IMR-90 (cell line): ENCODE measurements around the gene SMYD4. TPM values are rescaled to one million over a fixed set of nuclear protein-coding genes. Genes with fewer than 3 reads are reported as not detected.
A peak's percentile ranks its signal among the peaks of the same experiment; 100 is the strongest.

Source experiments
- ATAC-seq: fragments of 200-7000 bp; cut with Tn5 transposase; 2 replicates; pipeline ENCODE4 v1.9.1; 2020; ENCODE audit warnings: low read depth, mild to moderate bottlenecking, moderate library complexity
- BruUV-seq: library from RNA; stranded (reverse); fragments of 400-500 nt; replicated peaks from 2 replicates; lab custom pipeline; 2021; lab: Mats Ljungman, UMichigan
- CTCF ChIA-PET: fragments of 300-600 bp; formaldehyde crosslinking; extraction: SDS; loops from one replicate; lab custom pipeline; 2021; ENCODE audit warnings: antibody characterized with exemption; lab: Yijun Ruan, JAX
- POLR2A ChIA-PET: fragments of 300-600 bp; sonication (Branson Sonifier 250); formaldehyde crosslinking; loops from one replicate; lab custom pipeline; 2022; ENCODE audit warnings: antibody characterized with exemption; ENCODE audit not compliant: unreplicated experiment; lab: Charles Lee
- DNase-seq: peaks from one replicate; pipeline ENCODE4 v3.0.0; 2013
- H2AFZ ChIP-seq: replicated peaks from 2 replicates; pipeline ENCODE3; 2013; ENCODE audit warnings: low read length, mild to moderate bottlenecking; ENCODE audit not compliant: poor library complexity
- H2AK5ac ChIP-seq: 2 replicates; pipeline ENCODE4 v1.6.1; 2013; ENCODE audit warnings: low read depth, low read length, inconsistent platforms
- H2AK9ac ChIP-seq: replicated peaks from 2 replicates; pipeline ENCODE3; 2013; ENCODE audit warnings: mild to moderate bottlenecking, low read depth, low read length, moderate library complexity; ENCODE audit not compliant: poor library complexity
- H2BK120ac ChIP-seq: 2 replicates; pipeline ENCODE4 v1.6.1; 2013; ENCODE audit warnings: low read depth, low read length, inconsistent platforms
- H2BK15ac ChIP-seq: 3 replicates; pipeline ENCODE4 v1.6.1; 2013; ENCODE audit warnings: low read depth, low read length, inconsistent platforms
- H2BK20ac ChIP-seq: 2 replicates; pipeline ENCODE4 v1.6.1; 2013; ENCODE audit warnings: low read depth, mild to moderate bottlenecking, inconsistent platforms, low read length, moderate library complexity
- H2BK5ac ChIP-seq: 2 replicates; pipeline ENCODE4 v1.6.1; 2013; ENCODE audit warnings: mild to moderate bottlenecking, low read depth, low read length, inconsistent platforms; ENCODE audit not compliant: poor library complexity, severe bottlenecking
- H3K14ac ChIP-seq: replicated peaks from 2 replicates; pipeline ENCODE4 v1.6.1; 2013; ENCODE audit warnings: low read depth, low read length, inconsistent platforms
- H3K18ac ChIP-seq: 2 replicates; pipeline ENCODE4 v1.6.1; 2013; ENCODE audit warnings: low read depth, low read length, control low read depth
- H3K23ac ChIP-seq: 2 replicates; pipeline ENCODE4 v1.6.1; 2013; ENCODE audit warnings: low read depth, low read length, inconsistent platforms
- H3K27ac ChIP-seq: 2 replicates; pipeline ENCODE4 v1.5.1; 2013; ENCODE audit warnings: mild to moderate bottlenecking, control low read depth, low read length; ENCODE audit not compliant: insufficient read depth
- H3K27me3 ChIP-seq: 2 replicates; pipeline ENCODE4 v1.6.1; 2013; ENCODE audit warnings: low read length; ENCODE audit not compliant: control insufficient read depth, insufficient read depth
- H3K36me3 ChIP-seq: 2 replicates; pipeline ENCODE4 v1.6.1; 2013; ENCODE audit warnings: low read length, mixed read lengths; ENCODE audit not compliant: control insufficient read depth, insufficient read depth
- H3K4ac ChIP-seq: 2 replicates; pipeline ENCODE4 v1.6.1; 2013; ENCODE audit warnings: low read depth, low read length, inconsistent platforms
- H3K4me1 ChIP-seq: 2 replicates; pipeline ENCODE4 v1.6.1; 2013; ENCODE audit warnings: low read length, mixed read lengths; ENCODE audit not compliant: control insufficient read depth, insufficient read depth
- H3K4me2 ChIP-seq: 2 replicates; pipeline ENCODE4 v1.6.1; 2013; ENCODE audit warnings: low read depth, mild to moderate bottlenecking, control low read depth, low read length, moderate library complexity
- H3K4me3 ChIP-seq: 2 replicates; pipeline ENCODE4 v1.5.1; 2013; ENCODE audit warnings: low read depth, mild to moderate bottlenecking, control low read depth, low read length, moderate library complexity; ENCODE audit not compliant: insufficient read depth
- H3K56ac ChIP-seq: 2 replicates; pipeline ENCODE4 v1.6.1; 2013; ENCODE audit warnings: low read length, inconsistent platforms; ENCODE audit not compliant: insufficient read depth; ENCODE audit errors: extremely low read depth
- H3K79me1 ChIP-seq, 2 experiments: 2 replicates each; pipeline ENCODE4 v1.6.1; 2013; ENCODE audit warnings: low read length in 2 of 2, inconsistent platforms in 1 of 2, low read depth in 1 of 2
- H3K9ac ChIP-seq: 2 replicates; pipeline ENCODE4 v1.6.1; 2013; ENCODE audit warnings: low read depth, low read length, control low read depth
- H3K9me1 ChIP-seq: 2 replicates; pipeline ENCODE4 v1.6.1; 2013; ENCODE audit warnings: low read length, inconsistent platforms; ENCODE audit not compliant: insufficient read depth
- H3K9me3 ChIP-seq: 2 replicates; pipeline ENCODE4 v1.6.1; 2013; ENCODE audit warnings: low read length; ENCODE audit not compliant: control insufficient read depth, insufficient read depth
- H4K20me1 ChIP-seq: 2 replicates; pipeline ENCODE4 v1.6.1; 2013; ENCODE audit warnings: low read length, inconsistent platforms; ENCODE audit not compliant: insufficient read depth
- H4K5ac ChIP-seq: 2 replicates; pipeline ENCODE4 v1.6.1; 2013; ENCODE audit warnings: mild to moderate bottlenecking, low read depth, low read length, control low read depth
- H4K8ac ChIP-seq, 2 experiments: 2 replicates each; pipeline ENCODE4 v1.6.1; 2013; ENCODE audit warnings: low read depth in 2 of 2, low read length in 2 of 2, control low read depth in 1 of 2, inconsistent platforms in 1 of 2
- H4K91ac ChIP-seq: 2 replicates; pipeline ENCODE4 v1.6.1; 2013; ENCODE audit warnings: low read depth, low read length, inconsistent platforms; ENCODE audit not compliant: insufficient read depth
- BHLHE40 ChIP-seq: fragments of 150-350 bp; IDR thresholded peaks from 2 replicates; pipeline ENCODE4 v1.6.1; 2016; ENCODE audit warnings: mild to moderate bottlenecking, low read depth, low read length
- CEBPB ChIP-seq: IDR thresholded peaks from 2 replicates; pipeline ENCODE4 v1.6.1; 2012; ENCODE audit warnings: low read depth, low read length, improper control_type of control experiment
- CHD1 ChIP-seq: IDR thresholded peaks from 2 replicates; pipeline ENCODE4 v1.6.1; 2012; ENCODE audit warnings: low read depth, low read length, improper control_type of control experiment
- FOS ChIP-seq: fragments of 150-350 bp; IDR thresholded peaks from 2 replicates; pipeline ENCODE4 v1.6.1; 2016; ENCODE audit warnings: low read depth, low read length
- MXI1 ChIP-seq: IDR thresholded peaks from 2 replicates; pipeline ENCODE4 v1.6.1; 2012; ENCODE audit warnings: low read depth, mild to moderate bottlenecking, low read length, moderate library complexity, borderline replicate concordance
- NFE2L2 ChIP-seq: fragments of 150-350 bp; IDR thresholded peaks from 2 replicates; pipeline ENCODE4 v1.6.1; 2016; ENCODE audit warnings: low read depth, mild to moderate bottlenecking, low read length
- RAD21 ChIP-seq: IDR thresholded peaks from 2 replicates; pipeline ENCODE4 v1.6.1; 2012; ENCODE audit warnings: low read length, improper control_type of control experiment
- RCOR1 ChIP-seq: IDR thresholded peaks from 2 replicates; pipeline ENCODE4 v1.6.1; 2012; ENCODE audit warnings: mild to moderate bottlenecking, low read length, improper control_type of control experiment; ENCODE audit not compliant: insufficient replicate concordance
- RFX5 ChIP-seq: IDR thresholded peaks from 2 replicates; pipeline ENCODE4 v1.8.0; 2012; ENCODE audit warnings: low read depth, mild to moderate bottlenecking, low read length, moderate library complexity
- USF2 ChIP-seq: fragments of 150-350 bp; IDR thresholded peaks from 2 replicates; pipeline ENCODE4 v1.6.1; 2017; ENCODE audit warnings: mild to moderate bottlenecking, antibody characterized with exemption, low read length, low read depth
- WGBS, 2 experiments: methylation state at CpG; one replicate each; pipeline versions ENCODE4 v1.1.5 to v1.1.7; 2013; ENCODE audit warnings: missing lambda C conversion rate in 2 of 2; ENCODE audit not compliant: insufficient read length in 1 of 2; ENCODE audit errors: extremely low coverage in 2 of 2; 5-methylcytosine and 5-hydroxymethylcytosine counted together
- dilution Hi-C: fragments of 300-500 bp; cut with HindIII; formaldehyde crosslinking; loops from one replicate; pipeline ENCODE4 v1.14.3; 2018; ENCODE audit warnings: low sequenced_read_pairs; ENCODE audit not compliant: unreplicated experiment
- in situ Hi-C: fragments of 300-500 bp; cut with MboI; formaldehyde crosslinking; loops from 3 replicates; pipeline ENCODE4 v1.14.3; 2019; ENCODE audit warnings: low sequenced_read_pairs, inconsistent platforms, mixed read lengths
- intact Hi-C: fragments of 100-400 bp; cut with micrococcal nuclease; formaldehyde crosslinking; loops from 2 replicates; pipeline ENCODE4 v1.10.0; 2022
- polyA plus RNA-seq, 3 experiments: library from polyadenylated mRNA; depleted of rRNA; stranded (reverse); fragments of >200 nt; gene quantifications; 2 replicates each; pipeline ENCODE4 v1.2.3, GENCODE V29; 2012; ENCODE audit warnings: low replicate concordance in 1 of 3
- total RNA-seq: library from RNA; depleted of rRNA; stranded (reverse); fragments of >200 nt; gene quantifications from 2 replicates; pipeline ENCODE4 v1.2.3, GENCODE V29; 2012

The SMYD4 gene
- total and polyA plus RNA-seq, 2 of the 4 experiments (the other 2 are of a cell fraction) = 5.3 to 7.2 TPM

- intact Hi-C loops = no loop called here
- H4K91ac ChIP-seq = no peak overlapping the region
- WGBS, 2 experiments = 1% methylated on average over 8 of the region's 11 CpGs; no CpG with 5 or more reads in 1 of the 2 experiments
Observed at GRCh38 chr17:1830288-1830687, 586 bp upstream of the SMYD4 start.

More at GRCh38 chr17:1830288-1830687, 586 bp upstream of the SMYD4 start:
- peak overlapping the region; percentile 100 for H3K4me3 ChIP-seq
- in situ Hi-C loops = no loop called here
- H3K9me1 ChIP-seq = no peaks in the 10 kb centered on the region; the same call in 1 of the 2 replicates
- peaks cover 5% of the 10 kb centered on the region for H3K4me1 ChIP-seq
- DNase-seq (no peak), ATAC-seq (no peak)
- no peaks in the 10 kb centered on the region for H3K9me3 ChIP-seq
- H4K8ac ChIP-seq = peak overlapping the region; percentile 5 to 39; a peak in 2 of 4 replicates
- H2BK5ac ChIP-seq = no peak overlapping the region
- H2BK15ac ChIP-seq = no peak overlapping the region
- H3K27ac ChIP-seq = peak overlapping the region; percentile 60; the same call in 1 of the 2 replicates
- H3K9ac ChIP-seq = peak overlapping the region; percentile 75
- H2BK120ac ChIP-seq = no peak overlapping the region
- no peaks in the 10 kb centered on the region for H3K27me3 ChIP-seq
- peak overlapping the region; percentile 11; the same call in 1 of the 2 replicates for H3K4ac ChIP-seq
- no TSS peak for BruUV-seq
- no peaks in the 10 kb centered on the region for H4K20me1 ChIP-seq
- TF ChIP-seq RAD21 (no peak), CEBPB (no peak), USF2 (no peak), MXI1 (no peak), RCOR1 (no peak), FOS (no peak), RFX5 (no peak), BHLHE40 (no peak), NFE2L2 (no peak), CHD1 (no peak)
- peak overlapping the region; percentile 40; the same call in 1 of the 2 replicates for H3K14ac ChIP-seq
- H2AK5ac ChIP-seq = peak overlapping the region; percentile 22
- H3K56ac ChIP-seq = 0 out of 2 replicates have a peak overlapping the region, but pooled peaks have one; percentile 42
- H3K23ac ChIP-seq = peak overlapping the region; percentile 87
- H3K4me2 ChIP-seq = peak overlapping the region; percentile 100
- CTCF ChIA-PET = no interaction called here
- dilution Hi-C loops = no loop called here
- H3K79me1 ChIP-seq = peaks cover 21 to 60% of the 10 kb centered on the region in 2 experiments
- peak overlapping the region; percentile 74 for H2AFZ ChIP-seq
- H2AK9ac ChIP-seq = peak overlapping the region; percentile 47
- H3K18ac ChIP-seq = no peak overlapping the region
- peaks cover 6% of the 10 kb centered on the region for H3K36me3 ChIP-seq
- POLR2A ChIA-PET = interaction anchor here (1.2 kb wide), 1 partner anchor 114 kb away, joined by 4 read pairs; no protein-coding TSS in a partner anchor
- H2BK20ac ChIP-seq = no peak overlapping the region
- H4K5ac ChIP-seq = no peak overlapping the region; the same call in 1 of the 2 replicates
